HepG2 (cell line): Measurements from ENCODE around the gene ABHD12. TPM values are rescaled to one million over a fixed set of nuclear protein-coding genes. Genes with fewer than 3 reads are reported as not detected.

Source experiments
- ATAC-seq: fragments of 200-7000 bp; cut with Tn5 transposase; 3 replicates; pipeline ENCODE4 v1.9.1; 2020; ENCODE audit warnings: mild to moderate bottlenecking, moderate library complexity
- BruUV-seq: library from RNA; stranded (reverse); fragments of 400-500 nt; replicated peaks from 2 replicates; lab custom pipeline; 2021; lab: Mats Ljungman, UMichigan
- CTCF ChIA-PET: fragments of 300-600 bp; formaldehyde crosslinking; extraction: SDS; loops from one replicate; lab custom pipeline; 2021; ENCODE audit warnings: low total read pairs, inconsistent platforms, low intra/inter-chr PET ratio; lab: Yijun Ruan, JAX
- POLR2A ChIA-PET: fragments of 350-600 bp; sonication (Branson Sonifier 250); formaldehyde crosslinking; loops from one replicate; lab custom pipeline; 2020; ENCODE audit warnings: antibody characterized with exemption, inconsistent platforms; lab: Yijun Ruan, JAX
- DNase-seq: peaks from one replicate; pipeline ENCODE4 v3.0.0-alpha.2; 2015; ENCODE audit warnings: low spot score
- FAIRE-seq: peaks from 3 replicates; lab custom pipeline; 2011; peaks lifted over from hg19 to GRCh38; lab: Jason Lieb, UNC
- H2AFZ ChIP-seq: one replicate; pipeline ENCODE4 v1.6.1; 2011; ENCODE audit warnings: low read length, inconsistent platforms
- H3K27ac ChIP-seq: fragments of 300-600 bp; 3 replicates; pipeline ENCODE4 v1.8.0; 2011; ENCODE audit warnings: mixed run types, mild to moderate bottlenecking, mixed read lengths, low read length, inconsistent platforms; ENCODE audit not compliant: insufficient read depth; ENCODE audit errors: extremely low read length
- H3K27me3 ChIP-seq, 2 experiments: fragments of 200-600 bp in 1 of 2; 2 replicates in 1 of 2; 3 replicates in 1 of 2; pipeline versions ENCODE4 v1.6.0 to v1.8.0; 2011; ENCODE audit warnings: low read length in 2 of 2, mild to moderate bottlenecking in 2 of 2, moderate library complexity in 2 of 2, inconsistent platforms in 1 of 2; ENCODE audit not compliant: insufficient read depth in 2 of 2, control insufficient read depth in 1 of 2
- H3K36me3 ChIP-seq, 2 experiments: fragments of 200-600 bp in 1 of 2; replicated peaks in 1 of 2; 2 replicates in 1 of 2; 3 replicates in 1 of 2; pipeline versions ENCODE4 v1.5.1 to v1.8.0; 2011; ENCODE audit warnings: low read length in 2 of 2, inconsistent platforms in 1 of 2; ENCODE audit not compliant: insufficient read depth in 2 of 2, control insufficient read depth in 1 of 2
- H3K4me1 ChIP-seq: 2 replicates; pipeline ENCODE4 v1.5.1; 2012; ENCODE audit warnings: low read length, inconsistent platforms; ENCODE audit not compliant: insufficient read depth
- H3K4me2 ChIP-seq: 2 replicates; pipeline ENCODE4 v1.6.0; 2011; ENCODE audit warnings: low read depth, low read length, inconsistent platforms
- H3K4me3 ChIP-seq, 3 experiments: fragments of 200-600 bp in 1 of 3; sonication (generic), shearing (Covaris generic) in 1 of 3; replicated peaks in 1 of 3; 2 replicates each; pipeline ENCODE4 v1.5.1; 2011 to 2016; ENCODE audit warnings: low read length in 3 of 3, inconsistent platforms in 2 of 3, low read depth in 2 of 3, mild to moderate bottlenecking in 2 of 3, control low read depth in 1 of 3, mixed read lengths in 1 of 3; ENCODE audit not compliant: insufficient read depth in 1 of 3
- H3K79me2 ChIP-seq: one replicate; pipeline ENCODE4 v1.6.1; 2011; ENCODE audit warnings: low read length, inconsistent platforms; ENCODE audit not compliant: insufficient read depth
- H3K9ac ChIP-seq: 2 replicates; pipeline ENCODE4 v1.6.0; 2011; ENCODE audit warnings: mild to moderate bottlenecking, low read depth, low read length, inconsistent platforms; ENCODE audit not compliant: insufficient read depth
- H3K9me3 ChIP-seq: 2 replicates; pipeline ENCODE4 v1.5.1; 2012; ENCODE audit warnings: mild to moderate bottlenecking, low read length
- H4K20me1 ChIP-seq: 2 replicates; pipeline ENCODE4 v1.6.0; 2011; ENCODE audit warnings: inconsistent platforms, mild to moderate bottlenecking, low read length, moderate library complexity; ENCODE audit not compliant: insufficient read depth
- ASH2L ChIP-seq: fragments of 300-600, 200-600 bp; sonication (generic); IDR thresholded peaks from 2 replicates; pipeline ENCODE4 v1.7.0; 2017; ENCODE audit warnings: low read depth, mild to moderate bottlenecking, moderate library complexity, mixed read lengths, low read length; ENCODE audit not compliant: insufficient read length
- CHCHD3 ChIP-seq: sonication (generic); formaldehyde crosslinking; IDR thresholded peaks from 2 replicates; pipeline ENCODE4 v1.8.0; 2022; ENCODE audit warnings: mild to moderate bottlenecking, missing genetic modification reagents, moderate library complexity
- KDM2A ChIP-seq: sonication (generic); formaldehyde crosslinking; IDR thresholded peaks from 2 replicates; pipeline ENCODE4 v1.4.0; 2020; ENCODE audit warnings: low read depth, missing genetic modification reagents, borderline replicate concordance
- MAZ ChIP-seq, 2 experiments: sonication (generic) in 1 of 2; formaldehyde crosslinking in 1 of 2; IDR thresholded peaks; 2 replicates each; pipeline versions ENCODE4 v1.5.0 to v1.6.1; 2012 to 2020; ENCODE audit warnings: low read depth in 2 of 2, mild to moderate bottlenecking in 2 of 2, borderline replicate concordance in 1 of 2, improper control_type of control experiment in 1 of 2, low read length in 1 of 2, missing genetic modification reagents in 1 of 2, moderate library complexity in 1 of 2
- TP53 ChIP-seq: sonication (generic); formaldehyde crosslinking; conservative IDR thresholded peaks from 2 replicates; pipeline ENCODE4 v1.4.0; 2020; ENCODE audit warnings: missing genetic modification reagents
- ZMYM3 ChIP-seq: sonication (generic); formaldehyde crosslinking; IDR thresholded peaks from 2 replicates; pipeline ENCODE4 v1.5.1; 2020; ENCODE audit warnings: mild to moderate bottlenecking, missing genetic modification reagents
- WGBS: methylation state at CpG from one replicate; pipeline ENCODE4 v1.1.6; 2017; ENCODE audit warnings: low lambda C conversion rate; 5-methylcytosine and 5-hydroxymethylcytosine counted together
- in situ Hi-C: cut with HindIII; loops from 2 replicates; pipeline ENCODE4 v1.10.0; 2017; ENCODE audit warnings: low pct_unique_long_range_greater_than_20kb; ENCODE audit not compliant: extremely low pct_ligation_motif_present
- intact Hi-C: fragments of 100-400 bp; cut with micrococcal nuclease; formaldehyde crosslinking; loops from one replicate; pipeline ENCODE4 v1.10.0; 2022; ENCODE audit not compliant: unreplicated experiment
- polyA plus RNA-seq, 8 experiments: library from polyadenylated mRNA; depleted of rRNA in 3 of 8; stranded (reverse) in 7 of 8; unstranded in 1 of 8; fragments of >200 nt; fragmentation: Illumina TruSeq in 4 of 8; extraction: Trizol in 4 of 8; gene quantifications; 2 replicates each; pipeline versions ENCODE4 v1.2.1 to v1.2.3, GENCODE V29; 2011 to 2016; ENCODE audit warnings: low read depth in 4 of 8, missing spikeins in 1 of 8, mixed read lengths in 1 of 8; ENCODE audit not compliant: insufficient read depth in 1 of 8
- total RNA-seq, 5 experiments: library from RNA; depleted of rRNA; stranded (reverse); fragments of >200 nt; fragmentation: Illumina TruSeq; extraction: Trizol; gene quantifications; 2 replicates each; pipeline ENCODE4 v1.2.3, GENCODE V29; 2016; ENCODE audit warnings: low read depth in 1 of 5
- TF ChIP-seq, protein P1 (sequence below), 2 experiments: fragments of 450-650 bp in 1 of 2; sonication (generic) in 1 of 2; formaldehyde crosslinking; IDR thresholded peaks; 2 replicates each; pipeline versions ENCODE4 v1.5.0 to v1.8.0; 2020 to 2022; ENCODE audit warnings: mild to moderate bottlenecking in 1 of 2, missing genetic modification reagents in 1 of 2
- TF ChIP-seq, protein P2 (sequence below): IDR thresholded peaks from 2 replicates; pipeline ENCODE4 v1.6.1; 2018; ENCODE audit warnings: missing genetic modification reagents, mild to moderate bottlenecking, missing compliant biosample characterization

Gene ABHD12
- total and polyA plus RNA-seq, 2 of the 13 experiments (the other 11 are each of a cell fraction or from before 2014, with no cell fraction given), result 23.5 to 72.1 TPM

DNA sequence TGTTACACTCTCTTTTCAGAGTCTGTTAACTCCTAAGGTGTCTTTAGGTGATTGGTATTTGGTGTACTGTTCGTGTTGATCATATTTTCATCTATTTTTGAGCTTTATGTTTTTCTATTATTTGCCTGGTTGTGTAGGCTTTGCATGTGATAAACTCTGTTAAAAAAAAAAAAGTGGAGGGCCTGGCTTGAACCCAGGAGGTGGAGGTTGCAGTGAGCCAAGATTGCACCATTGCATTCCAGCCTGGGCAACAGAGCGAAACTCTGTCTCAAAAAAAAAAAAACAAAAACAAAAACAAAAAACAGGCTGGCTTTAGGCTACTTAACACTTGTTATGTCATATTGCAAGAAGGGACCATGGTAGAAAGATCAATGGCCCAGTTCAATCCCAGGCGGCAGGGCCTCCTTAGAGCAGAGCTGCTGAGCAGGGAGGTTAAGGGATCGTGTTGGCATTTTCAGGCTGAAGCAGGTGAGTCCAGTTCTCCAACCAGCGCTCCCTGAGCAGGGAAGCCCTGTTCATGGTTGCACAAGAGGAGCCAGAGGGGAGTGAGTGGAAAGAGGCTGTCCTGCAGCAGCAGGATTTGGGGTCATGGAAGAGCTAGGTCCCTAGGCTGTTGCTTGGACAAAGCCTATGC, 134.3 kb downstream of the ABHD12 start:
- FAIRE-seq, result no peak

More for the DNA sequence above, 134.3 kb downstream of the ABHD12 start:
- ATAC-seq, result peak; percentile 15; the same call in 1 of the 3 replicates
- no peak overlapping the region for H3K4me3 ChIP-seq
- H3K9ac ChIP-seq, result no peak overlapping the region
- peaks cover 14% of the 10 kb centered on the region for H3K4me1 ChIP-seq
- no peak overlapping the region for H3K4me2 ChIP-seq
- CTCF ChIA-PET, result no interaction called here
- no peak overlapping the region for H2AFZ ChIP-seq
- in situ Hi-C loops (no loop called here), intact Hi-C loops (no loop called here)
- POLR2A ChIA-PET, result interaction anchor here (0.9 to 1.2 kb wide), 2 partner anchors 9 kb away, joined by 4 to 5 read pairs; partner anchors contain the start of gene PYGB
- TF ChIP-seq KDM2A (CRISPR knock-in tag) (peak; percentile 15; the same call in 1 of the 2 replicates), MAZ (IDR thresholded peaks at IDR 0.05; ENCODE audit: borderline replicate concordance, low read depth, low read length) (no peak), MAZ (CRISPR knock-in tag; IDR thresholded peaks at IDR 0.05; ENCODE audit: low read depth) (no peak), TP53 (CRISPR knock-in tag) (no peak), ZMYM3 (CRISPR knock-in tag) (no peak), CHCHD3 (CRISPR knock-in tag) (no peak), ASH2L (no peak)
- TF ChIP-seq, protein P1, sequence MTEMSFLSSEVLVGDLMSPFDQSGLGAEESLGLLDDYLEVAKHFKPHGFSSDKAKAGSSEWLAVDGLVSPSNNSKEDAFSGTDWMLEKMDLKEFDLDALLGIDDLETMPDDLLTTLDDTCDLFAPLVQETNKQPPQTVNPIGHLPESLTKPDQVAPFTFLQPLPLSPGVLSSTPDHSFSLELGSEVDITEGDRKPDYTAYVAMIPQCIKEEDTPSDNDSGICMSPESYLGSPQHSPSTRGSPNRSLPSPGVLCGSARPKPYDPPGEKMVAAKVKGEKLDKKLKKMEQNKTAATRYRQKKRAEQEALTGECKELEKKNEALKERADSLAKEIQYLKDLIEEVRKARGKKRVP (CRISPR knock-in tag; IDR thresholded peaks at IDR 0.05), result no peak
- TF ChIP-seq, protein P2, sequence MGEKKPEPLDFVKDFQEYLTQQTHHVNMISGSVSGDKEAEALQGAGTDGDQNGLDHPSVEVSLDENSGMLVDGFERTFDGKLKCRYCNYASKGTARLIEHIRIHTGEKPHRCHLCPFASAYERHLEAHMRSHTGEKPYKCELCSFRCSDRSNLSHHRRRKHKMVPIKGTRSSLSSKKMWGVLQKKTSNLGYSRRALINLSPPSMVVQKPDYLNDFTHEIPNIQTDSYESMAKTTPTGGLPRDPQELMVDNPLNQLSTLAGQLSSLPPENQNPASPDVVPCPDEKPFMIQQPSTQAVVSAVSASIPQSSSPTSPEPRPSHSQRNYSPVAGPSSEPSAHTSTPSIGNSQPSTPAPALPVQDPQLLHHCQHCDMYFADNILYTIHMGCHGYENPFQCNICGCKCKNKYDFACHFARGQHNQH (CRISPR knock-in tag), result no peak
- H3K27ac ChIP-seq, result no peak overlapping the region
- peaks cover 32% of the 10 kb centered on the region for H3K79me2 ChIP-seq
- H3K27me3 ChIP-seq, result no peaks in the 10 kb centered on the region
- H4K20me1 ChIP-seq, result no peaks in the 10 kb centered on the region; the same call in 1 of the 2 replicates
- peaks cover 6 to 29% of the 10 kb centered on the region in 2 experiments; a peak in 4 of 5 replicates for H3K36me3 ChIP-seq
- DNase-seq, result no peak
- no TSS peak for BruUV-seq
- 98% methylated on average over 5 of the region's 5 CpGs for WGBS
- H3K9me3 ChIP-seq, result no peaks in the 10 kb centered on the region
